Measurements from ENCODE around the gene FSTL4. TPM values are rescaled to one million over a fixed set of nuclear protein-coding genes. Genes with fewer than 3 reads are reported as not detected.

FSTL4 gene
- 1 to 10 TPM in 1 of 4 donors, under 1 TPM in 3; 0.78 to 1.2 (median 0.99) TPM for polyA plus RNA-seq (ENCODE audit: insufficient read length in 4 of 4)

DNA sequence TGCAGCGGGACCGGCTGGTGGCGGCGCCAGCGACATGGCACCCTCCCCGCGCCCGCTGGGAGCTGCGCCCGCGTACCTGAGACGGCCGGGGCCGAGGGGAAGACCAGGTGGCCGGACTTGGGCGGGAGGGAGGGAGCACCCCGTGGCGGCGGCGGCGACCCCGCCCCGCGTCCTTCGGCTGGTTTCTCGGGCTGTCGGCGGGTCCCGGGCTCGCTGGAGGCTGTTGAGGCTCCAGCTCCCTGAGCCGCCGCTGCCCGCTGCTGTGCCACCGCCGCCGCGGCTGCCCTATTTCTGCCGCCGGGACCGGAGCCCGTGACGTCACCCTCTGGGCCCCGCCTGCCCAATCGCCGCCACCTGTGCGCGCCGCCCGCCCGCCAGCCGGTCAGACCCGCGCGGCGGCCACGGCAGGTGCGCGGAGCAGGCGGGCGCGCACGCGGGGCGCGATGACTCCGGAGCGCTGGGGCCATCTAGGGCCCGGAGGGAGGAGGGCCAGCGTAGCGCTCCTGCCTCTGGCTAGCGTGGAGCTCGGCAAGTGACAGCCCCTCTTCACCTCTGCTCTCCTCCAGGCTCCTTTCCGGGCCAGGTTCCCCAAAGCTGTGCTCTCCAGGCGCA, at the start of gene FSTL4:
Gene FSTL4 (minus strand): TSS at position 293 of the 612 bp plus-strand sequence.
- DNase-seq (ENCODE audit: low read depth in 4 of 4, low spot score in 2 of 4): no peak

- no peak for DNase-seq (ENCODE audit: low read depth in 4 of 4, low spot score in 2 of 4)
Observed at GRCh38 chr5:133661389-133661788, 49.0 kb upstream of the FSTL4 start.

GRCh38 chr5:133658327-133658726, 46.0 kb upstream of the FSTL4 start:
- no peak for DNase-seq (ENCODE audit: low read depth in 4 of 4, low spot score in 2 of 4)

GRCh38 chr5:133657036-133657435, 44.7 kb upstream of the FSTL4 start:
- DNase-seq (ENCODE audit: low read depth in 4 of 4, low spot score in 2 of 4): no peak

DNA sequence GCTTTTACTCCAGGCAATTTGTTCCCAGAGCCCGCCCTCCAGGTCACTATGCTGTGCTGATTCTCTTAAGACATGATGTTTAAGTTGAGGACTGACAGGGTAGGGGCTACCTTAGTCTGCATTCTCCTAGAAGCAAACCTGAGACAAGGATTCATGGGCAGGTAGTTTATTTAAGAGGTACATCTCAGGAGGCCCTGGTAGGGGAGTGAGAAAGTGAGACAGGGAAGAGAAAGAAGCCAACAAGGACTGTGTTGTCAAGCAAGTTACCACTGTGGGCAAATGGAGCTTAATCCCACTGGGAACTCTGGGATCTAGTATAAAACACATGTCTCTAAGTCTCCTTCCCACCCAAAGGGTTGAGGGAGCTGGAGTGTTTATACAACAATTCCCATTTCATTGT, 43.6 kb upstream of the FSTL4 start:
- no peak for DNase-seq (ENCODE audit: low read depth in 4 of 4, low spot score in 2 of 4)

- DNase-seq (ENCODE audit: low read depth in 4 of 4, low spot score in 2 of 4): peak in 1 of 4 donors; percentile 10
Observed at GRCh38 chr5:133653760-133654049, 41.4 kb upstream of the FSTL4 start.

- DNase-seq (ENCODE audit: low read depth in 4 of 4, low spot score in 2 of 4): no peak
Observed at GRCh38 chr5:133652951-133653759, 40.8 kb upstream of the FSTL4 start.

- DNase-seq (ENCODE audit: low read depth in 4 of 4, low spot score in 2 of 4): no peak
Observed at GRCh38 chr5:133644000-133644865, 31.9 kb upstream of the FSTL4 start.

- no peak for DNase-seq (ENCODE audit: low read depth in 4 of 4, low spot score in 2 of 4)
Observed at GRCh38 chr5:133643365-133643764, 31.0 kb upstream of the FSTL4 start.

GRCh38 chr5:133642153-133642722, 29.9 kb upstream of the FSTL4 start:
- DNase-seq (ENCODE audit: low read depth in 4 of 4, low spot score in 2 of 4): no peak

GRCh38 chr5:133641683-133642082, 29.3 kb upstream of the FSTL4 start:
- DNase-seq (ENCODE audit: low read depth in 4 of 4, low spot score in 2 of 4): no peak

DNA sequence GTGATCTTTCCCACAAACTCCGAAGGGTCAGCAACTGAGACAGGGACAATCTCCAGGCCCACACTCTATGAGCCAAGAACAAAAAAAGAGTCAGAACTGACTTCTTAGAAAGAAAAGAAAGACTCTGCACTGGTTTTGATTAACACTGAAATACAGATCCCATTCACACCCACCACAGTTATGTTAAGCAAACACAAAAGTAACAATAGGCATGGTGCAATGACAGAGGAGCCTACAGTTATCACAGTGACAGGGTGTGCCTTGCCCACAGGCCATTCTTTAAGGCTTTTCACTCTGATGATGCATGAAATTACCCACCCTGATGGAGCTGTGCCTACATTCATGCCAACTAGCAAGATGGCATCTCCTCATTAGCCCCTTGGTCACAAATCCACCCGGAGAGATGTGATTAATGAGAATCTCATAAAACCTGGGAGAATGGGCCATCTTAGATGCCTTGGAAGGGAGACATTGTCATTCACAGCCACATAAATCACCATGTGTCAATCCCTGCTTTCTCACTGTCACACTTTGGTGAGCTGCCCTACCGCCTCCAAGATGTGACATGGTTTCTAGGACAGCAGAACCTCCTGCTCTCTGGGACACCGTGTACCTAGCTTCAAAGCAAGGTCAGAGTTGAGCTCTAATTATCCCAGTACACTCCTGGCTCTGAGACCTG, 27.6 kb upstream of the FSTL4 start:
- DNase-seq (ENCODE audit: low read depth in 4 of 4, low spot score in 2 of 4): no peak

GRCh38 chr5:133638436-133638835, 26.1 kb upstream of the FSTL4 start:
- no peak for DNase-seq (ENCODE audit: low read depth in 4 of 4, low spot score in 2 of 4)

- no peak for DNase-seq (ENCODE audit: low read depth in 4 of 4, low spot score in 2 of 4)
Observed at GRCh38 chr5:133637206-133637605, 24.9 kb upstream of the FSTL4 start.

DNA sequence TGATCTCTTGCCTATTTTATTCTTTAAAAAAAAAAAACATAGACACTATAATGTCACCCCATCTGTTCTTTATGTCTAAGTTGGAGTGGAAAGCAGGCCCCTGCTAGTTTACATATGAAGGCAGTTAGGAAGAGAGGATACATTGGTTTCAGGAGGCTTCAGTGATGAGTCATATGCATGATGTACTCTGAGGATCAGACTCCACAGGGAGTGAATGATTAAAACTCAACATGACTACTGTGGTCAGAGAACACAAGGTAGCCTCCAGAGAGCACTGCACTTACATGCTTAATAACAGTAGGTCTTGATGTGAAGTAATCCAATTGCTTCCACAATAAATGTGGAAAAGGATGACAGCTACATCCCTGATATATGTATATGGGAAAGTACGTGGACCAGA, 22.7 kb upstream of the FSTL4 start:
- no peak for DNase-seq (ENCODE audit: low read depth in 4 of 4, low spot score in 2 of 4)

GRCh38 chr5:133627180-133627579, 14.8 kb upstream of the FSTL4 start:
- no peak for DNase-seq (ENCODE audit: low read depth in 4 of 4, low spot score in 2 of 4)

GRCh38 chr5:133624316-133624715, 12.0 kb upstream of the FSTL4 start:
- no peak for DNase-seq (ENCODE audit: low read depth in 4 of 4, low spot score in 2 of 4)

- DNase-seq (ENCODE audit: low read depth in 4 of 4, low spot score in 2 of 4): no peak
Observed at GRCh38 chr5:133618141-133618540, 5.8 kb upstream of the FSTL4 start.

GRCh38 chr5:133613743-133614142, 1.4 kb upstream of the FSTL4 start:
- DNase-seq (ENCODE audit: low read depth in 4 of 4, low spot score in 2 of 4): no peak

DNA sequence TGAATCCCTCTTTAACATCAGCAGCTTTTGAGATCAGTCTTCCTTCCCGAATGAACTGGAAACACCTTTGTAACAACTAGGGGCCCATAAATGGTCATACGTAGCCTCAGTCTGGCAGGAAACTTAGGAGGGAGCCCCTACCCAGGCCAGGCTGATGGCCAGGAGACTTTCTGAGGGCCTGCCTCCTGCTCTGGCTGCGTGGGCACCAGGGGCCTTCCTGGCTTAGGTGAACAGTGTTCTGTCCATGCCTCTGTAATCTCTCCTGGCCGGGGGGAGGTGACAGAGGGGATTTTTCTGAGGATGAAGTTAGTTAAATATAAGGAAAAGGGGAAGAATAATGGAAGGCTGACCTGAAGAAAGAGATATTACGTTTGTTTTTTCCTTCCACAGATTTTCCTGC, 843 bp upstream of the FSTL4 start:
- DNase-seq (ENCODE audit: low read depth in 4 of 4, low spot score in 2 of 4): no peak

Measured in left renal cortex interstitium (tissue), 4 donors.